ENCODE measurements around the gene CRYBG3.
"Not testable (repeated sequence)": the region's sequence is repeated elsewhere in the genome, so short reads cannot be mapped to it uniquely, and the experiment has no call there.

The CRYBG3 gene

DNA sequence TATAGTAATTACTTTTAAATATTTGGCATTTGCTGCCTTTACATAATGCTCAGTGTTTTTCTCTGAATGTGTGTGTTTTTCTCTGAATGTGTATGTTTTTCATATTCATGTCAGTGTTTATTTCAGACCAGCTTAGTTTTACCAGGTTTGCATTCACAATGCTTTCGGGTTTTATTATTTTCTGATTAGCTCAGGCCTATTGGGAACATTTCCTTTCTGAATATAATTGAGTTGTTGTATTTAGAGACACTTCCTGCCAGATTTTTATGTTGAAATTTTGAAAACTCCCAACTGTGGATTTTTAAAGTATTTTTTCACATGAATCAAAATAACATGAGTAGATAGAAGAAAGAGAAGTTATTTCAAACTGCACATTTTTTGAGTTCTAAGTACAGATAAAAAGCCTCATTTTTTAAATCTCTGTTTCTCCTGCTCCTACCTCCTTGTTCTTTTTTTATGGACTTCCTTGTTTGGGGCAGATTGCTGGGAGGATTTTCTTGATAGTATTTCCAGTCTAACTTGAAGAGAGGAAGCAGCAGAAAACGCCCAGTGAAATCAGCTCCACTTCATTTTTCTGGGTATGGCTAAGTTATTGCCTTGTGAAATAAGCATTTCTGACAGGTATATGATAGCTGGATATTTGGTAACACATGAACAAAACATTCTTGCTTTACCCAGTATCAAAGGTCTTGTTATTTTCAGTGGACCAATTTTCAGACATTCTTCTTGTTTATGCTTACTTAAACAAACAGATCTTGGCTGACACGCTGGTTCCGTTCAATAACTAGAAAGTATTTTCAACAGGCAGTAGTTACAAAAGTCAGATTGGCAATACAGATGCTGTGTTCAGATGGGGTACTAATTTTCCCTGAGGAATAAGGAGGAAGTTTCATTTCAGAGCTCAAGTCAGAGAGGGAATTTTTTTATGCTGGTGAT lies 79.8 kb downstream of the CRYBG3 start:
- DNase-seq, result no peak

GRCh38 chr3:97909830-97910229 lies 88.0 kb downstream of the CRYBG3 start:
- not testable (repeated sequence) for DNase-seq

DNA sequence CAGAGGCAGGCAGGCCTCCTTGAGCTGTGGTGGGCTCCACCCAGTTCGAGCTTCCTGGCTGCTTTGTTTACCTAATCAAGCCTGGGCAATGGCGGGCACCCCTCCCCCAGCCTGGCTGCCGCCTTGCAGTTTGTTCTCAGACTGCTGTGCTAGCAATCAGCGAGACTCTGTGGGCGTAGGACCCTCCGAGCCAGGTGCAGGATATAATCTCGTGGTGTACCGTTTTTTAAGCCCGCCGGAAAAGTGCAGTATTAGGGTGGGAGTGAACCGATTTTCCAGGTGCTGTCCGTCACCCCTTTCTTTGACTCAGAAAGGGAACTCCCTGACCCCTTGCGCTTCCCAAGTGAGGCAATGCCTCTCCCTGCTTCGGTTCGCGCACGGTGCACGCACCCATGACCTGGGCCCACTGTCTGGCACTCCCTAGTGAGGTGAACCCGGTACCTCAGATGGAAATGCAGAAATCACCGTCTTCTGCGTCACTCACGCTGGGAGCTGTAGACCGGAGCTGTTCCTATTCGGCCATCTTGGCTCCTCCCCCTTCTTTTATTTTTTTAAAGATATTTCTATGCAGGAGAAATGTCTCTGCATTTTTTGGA lies 88.5 kb downstream of the CRYBG3 start:
- DNase-seq, result not testable (repeated sequence)

- DNase-seq, result no peak
These were observed 89.1 kb downstream of the CRYBG3 start for GRCh38 chr3:97910931-97911351.

- no peak for DNase-seq
These were observed 89.6 kb downstream of the CRYBG3 start for GRCh38 chr3:97911459-97911858.

DNA sequence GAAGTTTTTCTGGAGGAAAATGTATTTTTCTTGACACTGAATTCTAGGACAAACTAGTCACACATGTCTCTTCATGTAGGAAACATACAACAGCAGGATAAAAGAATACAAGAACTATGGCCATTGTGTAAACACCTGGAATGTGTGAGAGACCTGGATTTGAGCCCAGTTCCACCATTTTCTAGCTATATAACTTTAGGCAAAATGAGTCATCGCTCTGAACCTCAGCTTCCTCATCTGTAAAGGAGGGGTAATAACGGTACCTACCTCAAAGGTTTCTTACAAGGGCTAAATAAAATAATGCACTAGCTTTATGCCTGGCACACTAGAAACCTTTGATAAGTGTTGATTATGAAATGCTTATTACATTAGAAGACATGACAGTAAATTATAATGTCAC lies 92.6 kb downstream of the CRYBG3 start:
- DNase-seq, result no peak

DNA sequence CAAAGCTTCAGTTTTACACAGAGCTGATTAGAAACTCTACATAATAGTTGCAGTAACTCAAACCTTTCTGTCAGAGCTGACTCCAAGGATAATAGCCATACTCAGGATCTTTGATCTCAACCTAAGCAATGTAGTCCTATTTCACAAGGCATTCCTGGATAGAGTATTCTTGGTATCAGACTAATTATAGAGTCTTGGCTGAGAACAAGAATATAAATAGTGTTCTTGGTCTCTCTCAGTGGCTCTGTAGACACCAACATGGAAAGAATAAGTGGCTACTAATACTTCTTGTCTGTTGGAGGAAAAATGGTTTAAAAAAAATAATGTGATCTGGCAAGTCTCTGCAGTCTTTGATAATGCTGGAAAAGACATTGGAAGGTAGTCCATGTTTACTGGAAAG lies 94.8 kb downstream of the CRYBG3 start:
- DNase-seq, result no peak

GRCh38 chr3:97917813-97918536 lies 96.2 kb downstream of the CRYBG3 start:
- no peak for DNase-seq

- no peak for DNase-seq
These were observed 105.9 kb downstream of the CRYBG3 start for GRCh38 chr3:97927704-97928103.

DNA sequence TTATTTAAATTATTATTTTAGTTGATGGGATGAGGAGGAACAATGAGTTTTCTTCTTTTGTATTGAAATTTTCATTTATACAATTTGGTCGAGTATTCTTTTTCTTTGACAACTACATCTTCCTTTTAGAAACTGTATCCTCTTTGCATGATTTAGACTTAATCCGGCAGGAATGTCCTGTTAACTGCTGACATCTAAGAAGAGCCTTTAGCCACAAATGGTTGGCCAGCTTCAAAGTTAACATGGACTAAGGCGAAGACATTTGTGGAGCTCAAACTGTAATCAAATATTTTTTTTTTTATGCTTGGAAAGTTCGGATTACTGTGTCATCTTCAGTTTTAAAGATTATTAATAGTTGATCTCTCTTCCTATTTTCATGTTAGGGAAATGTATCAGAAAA lies 107.2 kb downstream of the CRYBG3 start:
- no peak for DNase-seq

DNA sequence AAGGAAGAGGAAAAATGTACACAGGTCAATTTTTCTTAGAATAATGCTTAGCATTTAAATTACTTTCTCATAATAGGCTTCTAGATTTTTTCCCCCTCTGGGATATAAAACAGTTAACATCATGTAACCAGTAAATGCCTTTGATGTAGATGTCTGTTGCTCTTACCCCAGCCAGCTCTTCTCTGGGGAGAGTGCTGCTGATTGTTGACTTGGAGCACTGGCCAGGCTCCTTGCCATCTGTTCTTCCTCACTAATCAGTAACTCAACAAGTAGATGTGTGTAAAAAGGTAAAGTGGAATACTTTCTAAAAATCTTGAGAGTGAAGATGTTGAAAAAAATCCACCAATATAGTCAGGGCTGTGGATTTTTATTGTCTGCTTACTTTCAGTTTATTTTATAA lies 108.2 kb downstream of the CRYBG3 start:
- DNase-seq, result no peak

DNA sequence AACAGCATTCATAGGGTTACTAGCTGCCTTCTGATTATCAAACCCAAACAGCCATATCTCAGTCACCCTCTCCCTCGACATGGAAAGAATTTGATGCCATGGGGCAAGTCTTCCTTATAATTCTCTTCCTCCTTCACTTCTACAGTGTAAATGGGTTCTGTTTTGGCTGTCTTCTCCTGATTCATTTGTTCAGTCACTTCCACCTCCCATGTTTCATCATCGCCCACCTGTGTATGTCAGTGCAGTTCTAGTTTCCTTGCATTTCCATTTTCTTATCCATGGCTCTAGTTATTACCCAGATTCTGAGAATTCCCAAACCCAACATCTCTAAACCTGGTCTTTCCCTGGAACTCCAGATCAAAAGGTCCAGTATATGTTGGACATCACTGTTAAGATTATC lies 109.4 kb downstream of the CRYBG3 start:
- DNase-seq, result no peak

GRCh38 chr3:97932387-97932801 lies 110.6 kb downstream of the CRYBG3 start:
- DNase-seq, result no peak

DNA sequence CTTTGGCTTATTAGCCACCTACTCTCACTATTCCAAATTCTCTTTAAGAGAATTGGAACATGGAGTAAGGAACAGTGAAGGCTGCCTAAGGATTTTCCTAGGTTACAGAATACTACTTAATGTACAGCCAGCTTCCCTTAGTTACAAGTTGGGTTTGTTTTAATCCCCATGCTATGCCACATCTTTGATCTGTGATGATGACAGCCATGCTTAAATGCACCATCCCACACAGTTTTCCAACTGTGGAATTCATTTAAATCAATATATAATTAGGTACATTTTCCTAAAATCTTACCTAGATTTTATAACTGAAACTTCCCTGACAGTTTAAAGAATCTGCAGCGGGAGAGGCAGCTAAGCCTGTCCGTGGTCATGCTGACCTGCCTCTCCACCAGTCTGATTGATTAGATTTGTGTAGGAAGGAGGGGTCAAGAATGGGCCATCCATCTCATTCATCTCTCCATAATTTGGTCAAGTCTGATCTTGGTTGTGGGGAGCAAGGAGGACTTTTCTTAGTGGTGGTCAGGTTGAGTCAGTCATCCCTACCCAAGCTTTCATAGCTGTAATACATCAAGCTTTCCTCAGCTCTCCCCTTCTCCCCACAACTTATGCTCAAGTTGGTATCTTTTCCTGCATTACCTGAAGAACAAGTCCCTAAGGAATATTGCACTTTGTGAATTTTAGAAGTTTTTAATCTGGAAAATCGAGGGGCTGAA lies 113.3 kb downstream of the CRYBG3 start:
- no peak for DNase-seq

DNA sequence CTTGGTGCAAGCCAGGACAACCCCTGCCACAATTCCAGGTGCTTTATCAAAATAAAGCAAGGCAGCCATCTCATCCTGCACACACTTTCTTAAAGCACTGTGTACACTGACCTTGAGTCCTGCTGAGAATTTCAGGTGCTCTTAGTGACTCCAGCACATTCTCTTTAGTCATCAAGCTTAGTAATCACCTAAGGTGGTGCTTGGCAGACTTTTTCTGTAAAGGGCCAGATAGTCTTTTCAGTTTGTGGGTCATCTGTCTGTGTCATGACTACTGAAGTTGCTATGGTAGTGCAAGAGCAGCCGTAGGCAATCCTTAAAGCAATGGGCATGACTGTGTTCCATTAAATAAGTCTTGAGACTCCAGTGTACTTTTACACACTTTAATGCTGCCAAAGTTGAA lies 114.0 kb downstream of the CRYBG3 start:
- no peak for DNase-seq

DNA sequence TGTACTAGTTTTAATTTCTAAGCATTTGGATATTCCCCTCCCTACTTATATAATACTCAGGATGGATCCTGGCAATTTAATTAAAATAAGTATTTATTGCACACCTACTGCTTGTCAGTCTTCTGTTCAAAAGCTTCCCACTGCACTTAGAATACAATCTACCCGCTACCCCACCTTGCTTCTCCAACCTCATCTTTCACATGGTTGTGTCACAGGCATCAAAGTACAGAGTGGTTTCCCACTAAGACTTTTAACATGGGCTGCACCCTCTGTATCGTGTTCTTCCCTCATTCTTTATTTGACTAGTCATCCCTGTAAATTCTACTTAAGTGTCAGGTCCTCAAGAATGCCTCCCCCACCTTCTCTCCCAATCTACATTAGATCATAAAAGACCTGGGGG lies 115.4 kb downstream of the CRYBG3 start:
- no peak for DNase-seq

DNA sequence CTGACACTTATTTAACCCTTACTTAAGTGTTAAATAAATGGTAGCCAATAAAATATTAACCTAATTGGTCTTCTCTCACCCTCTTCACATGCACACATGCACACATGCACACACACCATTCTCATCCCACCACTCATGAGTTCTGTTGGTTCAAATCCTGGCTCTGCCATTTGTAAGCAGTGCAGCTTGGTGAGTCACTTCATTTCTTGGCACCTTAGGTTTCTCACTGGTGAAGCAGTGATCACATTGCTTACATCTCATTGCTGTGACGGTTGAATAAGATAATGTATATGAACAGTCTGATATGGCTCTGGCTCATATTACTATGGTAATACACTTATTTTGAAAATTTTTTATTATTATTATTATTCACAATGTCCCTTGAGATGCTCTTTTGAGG lies 116.6 kb downstream of the CRYBG3 start:
- DNase-seq, result no peak

DNA sequence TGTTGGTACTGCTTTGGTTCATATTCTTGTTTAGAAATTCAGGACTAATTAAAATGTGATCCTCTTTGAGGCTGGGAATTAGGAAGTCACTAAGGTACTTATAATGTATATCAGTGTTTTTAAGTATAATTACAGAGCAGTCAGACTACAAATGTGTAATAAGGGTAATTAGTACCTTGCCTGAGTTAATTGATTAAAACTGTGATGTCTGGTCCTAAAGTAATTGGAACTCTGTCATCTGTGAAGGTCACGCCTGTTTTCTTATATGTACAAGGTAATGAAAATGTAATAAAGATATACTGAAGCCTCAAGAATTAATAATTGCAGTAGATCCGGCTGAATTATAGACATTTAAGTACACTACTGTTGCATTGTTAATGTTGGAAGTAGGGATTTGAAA lies 117.6 kb downstream of the CRYBG3 start:
- DNase-seq, result no peak

- DNase-seq, result peak in 1 of 2 experiments; percentile 57
These were observed 118.2 kb downstream of the CRYBG3 start for GRCh38 chr3:97940034-97940433.

GRCh38 chr3:97942801-97943546 lies 121.2 kb downstream of the CRYBG3 start:
- peak; percentile 77 to 94 for DNase-seq

DNA sequence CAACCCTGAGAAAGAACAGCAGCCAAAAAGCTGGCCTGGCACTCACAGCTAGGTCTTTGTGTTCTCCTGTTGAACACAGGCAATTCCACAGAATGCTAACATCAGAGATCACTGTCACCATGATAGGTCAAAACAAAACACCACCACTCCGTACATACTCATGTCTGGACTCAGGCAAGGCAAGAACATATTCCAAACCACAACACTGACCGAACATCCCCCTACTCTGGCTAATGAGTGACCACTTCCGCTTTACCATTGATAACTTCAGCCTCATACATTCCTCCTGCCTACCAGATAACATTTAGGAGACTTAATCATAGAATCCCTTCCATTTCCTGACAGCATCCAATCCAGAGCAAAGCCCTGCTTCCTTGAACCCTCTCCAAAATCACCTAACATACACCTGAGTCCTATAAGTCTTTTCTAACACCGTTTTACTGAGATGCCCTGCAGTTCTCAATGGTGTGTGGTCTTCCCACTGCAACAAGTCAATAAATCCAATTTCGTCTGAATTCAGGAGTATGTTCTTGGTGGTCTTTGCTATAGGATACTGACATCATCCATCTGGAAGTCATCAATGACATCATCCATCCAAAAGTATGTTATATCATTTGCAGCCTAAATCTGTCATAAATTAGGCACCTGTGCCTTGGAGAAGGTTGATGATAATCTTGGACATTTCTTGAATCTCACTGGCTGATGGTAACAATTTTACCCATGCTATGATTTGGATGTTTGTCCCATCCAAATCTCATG lies 126.7 kb downstream of the CRYBG3 start:
- DNase-seq, result no peak

DNA sequence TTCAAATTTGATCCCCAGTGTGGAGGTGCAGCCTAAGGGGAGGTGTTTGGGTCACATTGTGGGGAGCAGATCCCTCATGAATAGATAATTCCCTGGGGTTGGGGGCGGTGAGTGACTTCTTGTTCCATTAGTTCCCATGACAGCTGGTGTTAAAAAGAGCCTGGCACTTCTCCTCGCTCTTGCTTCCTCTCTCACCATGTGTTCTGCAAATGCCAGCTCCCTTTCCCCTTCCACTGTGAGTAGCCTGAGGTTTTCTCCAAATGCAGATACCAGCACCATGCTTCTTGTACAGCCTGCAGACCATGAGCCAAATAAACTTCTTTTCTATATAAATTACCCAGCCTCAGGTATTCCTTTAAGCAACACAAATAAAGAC lies 127.3 kb downstream of the CRYBG3 start:
- no peak for DNase-seq

Measured in NCI-H2081 (cell line).